Myocyte (in vitro differentiated cells): ENCODE results near the gene LYPD6B. TPM values are rescaled to one million over a fixed set of nuclear protein-coding genes. Genes with fewer than 3 reads are reported as not detected.
A peak's percentile ranks its signal among the peaks of the same experiment; 100 is the strongest.

Experiments used
- DNase-seq: peaks from one replicate; pipeline ENCODE4 v3.0.0-alpha.2; 2012; ENCODE audit warnings: low read depth
- total RNA-seq: library from RNA; depleted of rRNA; stranded (reverse); fragments of >200 nt; gene quantifications from 2 replicates; pipeline ENCODE4 v1.2.3, GENCODE V29; 2014

LYPD6B gene
- total RNA-seq, 1 donor from 2014 or later, result 1.7 TPM

DNA sequence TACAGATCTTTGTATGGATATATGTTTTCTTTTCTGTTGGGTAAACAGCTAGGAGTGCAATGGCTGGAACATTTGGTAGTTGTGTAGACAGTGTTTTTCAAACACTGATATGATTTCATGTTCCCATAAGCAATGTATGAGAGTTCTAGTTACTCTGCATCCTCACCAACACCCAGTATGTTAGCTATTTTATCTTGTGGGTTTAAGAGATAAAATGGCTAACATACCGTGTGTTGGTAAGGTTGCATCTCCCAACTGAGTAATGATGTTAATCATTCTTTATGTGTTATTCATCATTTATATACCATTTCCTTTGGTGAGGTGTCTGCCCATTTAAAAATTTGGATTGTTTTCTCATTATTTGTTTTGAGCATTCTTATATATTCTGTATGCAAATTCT, 65.7 kb downstream of the LYPD6B start:
- no peak for DNase-seq

DNA sequence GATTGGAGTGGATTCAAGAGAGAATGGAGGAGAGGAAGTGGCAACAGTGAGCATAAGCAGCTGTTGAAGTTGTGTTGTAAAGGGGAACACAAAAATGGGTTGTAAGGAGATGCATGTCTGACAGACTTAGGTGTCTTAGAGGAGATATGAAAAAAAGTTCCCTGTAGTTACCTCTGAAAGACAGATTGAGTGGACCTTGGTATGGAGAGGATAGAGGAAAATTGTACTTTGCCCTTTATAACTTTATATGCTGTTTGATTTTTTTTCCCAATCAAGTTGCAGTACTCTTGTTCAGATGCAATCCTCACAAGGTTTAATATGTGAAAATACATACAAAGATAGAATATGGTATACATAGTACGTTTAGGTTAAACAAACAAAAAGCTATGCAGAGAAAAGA, 73.6 kb downstream of the LYPD6B start:
- no peak for DNase-seq

DNA sequence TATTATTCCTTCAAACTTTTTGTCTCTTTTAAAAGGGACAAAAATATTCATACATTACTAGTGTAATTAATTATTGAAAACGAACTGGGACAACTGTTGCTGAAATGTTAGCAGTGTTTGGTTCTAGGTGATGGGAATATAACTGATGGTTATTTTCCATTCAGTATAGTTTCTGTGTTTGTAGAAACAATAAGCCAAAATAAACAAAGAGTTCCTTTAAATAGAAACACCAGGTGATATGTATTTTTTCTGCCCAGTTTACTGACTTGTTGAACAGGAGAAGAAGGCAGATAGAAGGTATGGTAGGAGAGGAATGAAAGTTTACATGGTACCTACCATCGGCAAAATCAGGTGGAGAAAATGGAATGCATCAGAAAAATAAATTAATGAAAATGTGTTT, 74.2 kb downstream of the LYPD6B start:
- DNase-seq, result no peak

DNA sequence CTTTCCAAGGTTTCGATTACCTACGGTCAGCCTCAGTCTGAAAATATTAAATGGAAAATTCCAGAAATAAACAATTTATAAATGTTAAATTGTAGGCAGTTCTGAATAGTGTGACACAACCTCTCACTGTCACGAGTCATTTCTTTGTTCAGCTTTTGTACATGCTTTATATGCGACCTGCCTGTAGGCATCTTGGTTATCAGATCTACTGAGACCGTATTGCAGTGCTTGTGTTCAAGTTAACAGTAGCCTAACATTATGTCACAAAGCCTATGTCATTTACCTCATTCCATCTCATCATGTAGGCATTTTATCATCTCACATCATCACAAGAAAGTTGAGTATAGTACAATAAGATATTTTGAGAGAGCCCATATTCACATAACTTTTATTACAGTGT, 77.3 kb downstream of the LYPD6B start:
- no peak for DNase-seq

DNA sequence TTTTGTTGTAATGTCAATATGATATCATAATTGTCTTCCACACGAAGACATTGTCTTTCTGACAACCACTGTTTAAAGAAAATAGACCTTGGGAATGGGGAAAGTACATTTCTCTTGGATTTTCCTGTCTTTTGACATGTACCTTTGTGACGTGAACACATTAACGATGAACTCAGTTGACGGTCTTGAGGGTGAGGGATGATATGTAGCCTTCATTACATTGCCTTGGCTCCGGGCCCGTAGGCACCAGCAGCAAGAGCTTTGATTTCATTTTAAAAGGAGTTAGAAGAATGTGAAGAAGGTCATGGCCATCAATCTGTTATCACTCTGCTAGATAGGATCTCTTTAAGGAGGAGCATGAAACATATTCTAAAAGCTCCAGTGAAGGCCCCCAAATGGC, 80.9 kb downstream of the LYPD6B start:
- DNase-seq, result no peak

DNA sequence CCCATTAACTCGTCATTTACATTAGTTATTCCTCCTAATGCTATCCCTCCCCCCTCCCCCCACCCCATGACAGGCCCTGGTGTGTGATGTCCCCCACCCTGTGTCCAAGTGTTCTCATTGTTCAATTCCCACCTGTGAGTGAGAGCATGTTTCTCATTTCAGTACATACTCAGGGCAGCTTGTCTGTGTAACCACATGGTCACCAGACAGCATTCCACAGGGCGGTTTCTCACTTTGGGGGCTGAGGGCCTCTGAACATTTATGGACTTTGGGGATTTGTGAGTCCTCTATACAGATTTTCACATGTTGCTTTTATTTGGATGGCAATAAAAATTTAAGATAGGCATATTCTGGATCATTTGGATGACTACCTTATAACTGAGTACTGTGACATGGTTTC, 84.0 kb downstream of the LYPD6B start:
- peak; percentile 37 for DNase-seq

DNA sequence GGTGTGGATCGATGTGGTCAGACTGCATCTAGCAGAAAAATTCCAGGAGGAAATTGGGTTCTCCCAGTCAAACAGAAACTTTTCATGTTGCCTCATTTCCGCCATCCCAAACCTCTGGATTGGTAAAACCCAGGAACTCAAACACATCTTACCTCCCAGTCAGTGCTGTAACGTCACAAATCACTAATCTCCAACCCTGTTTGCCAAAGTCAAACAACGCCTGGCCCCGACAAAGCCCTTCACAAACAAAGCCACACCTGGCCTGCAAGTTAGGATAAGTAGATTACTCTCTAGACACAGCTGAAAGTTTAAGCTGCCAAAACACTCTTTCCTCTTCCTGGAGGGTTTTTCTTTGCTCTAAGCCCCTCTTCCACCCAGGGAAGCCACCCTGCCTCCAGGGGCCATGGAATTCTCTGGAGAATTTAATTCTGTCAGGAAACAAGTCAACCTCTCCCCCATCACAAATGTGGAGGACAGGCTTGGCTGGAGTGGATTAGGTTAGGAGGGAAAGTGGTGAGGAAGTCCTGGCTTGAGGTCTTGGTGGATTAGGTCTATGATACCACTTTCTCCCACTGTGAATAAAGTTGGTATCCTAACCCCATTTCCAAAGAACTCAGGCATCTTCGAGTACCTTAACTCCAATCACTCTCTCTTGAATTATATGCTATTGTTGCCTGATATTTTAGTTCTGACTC, 86.7 kb downstream of the LYPD6B start:
- no peak for DNase-seq

DNA sequence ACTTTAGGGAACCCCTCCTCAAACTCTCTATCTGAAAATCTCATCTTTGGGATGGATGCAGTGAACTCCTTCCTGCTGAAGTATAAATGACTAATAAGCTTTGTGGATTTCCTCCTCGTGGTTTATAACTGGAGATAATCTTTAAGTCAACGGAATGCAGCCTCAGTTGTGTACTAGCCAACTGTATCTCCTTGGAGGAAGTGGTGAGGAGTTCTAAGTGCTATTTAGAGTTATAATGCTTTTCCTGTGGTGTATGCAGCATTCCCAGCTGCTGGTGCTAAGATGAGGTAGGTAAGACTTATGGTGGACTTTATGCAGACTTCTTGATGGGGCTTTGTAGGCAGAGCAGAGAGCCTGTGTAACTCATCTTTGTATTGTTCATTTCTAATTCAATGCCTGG, 90.9 kb downstream of the LYPD6B start:
- no peak for DNase-seq

DNA sequence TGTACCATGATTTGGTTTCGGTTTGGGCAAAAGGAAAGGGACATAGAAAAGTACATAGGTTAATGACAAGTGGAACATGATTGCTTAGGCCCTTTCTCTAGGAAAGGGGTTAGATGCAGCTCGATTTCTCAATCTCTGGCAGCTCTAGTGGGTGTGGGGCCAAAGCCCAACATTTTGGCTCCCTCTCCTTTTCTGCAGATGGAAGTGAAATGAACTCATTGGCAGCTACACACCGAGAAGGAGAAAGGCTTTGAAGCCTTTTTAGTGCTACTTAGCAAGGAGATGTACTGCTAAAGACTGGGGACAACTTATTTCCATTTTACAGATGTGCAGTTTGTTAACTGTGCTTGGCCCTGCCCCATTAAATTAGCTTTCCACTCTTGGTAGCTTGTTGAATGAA, 93.8 kb downstream of the LYPD6B start:
- no peak for DNase-seq

DNA sequence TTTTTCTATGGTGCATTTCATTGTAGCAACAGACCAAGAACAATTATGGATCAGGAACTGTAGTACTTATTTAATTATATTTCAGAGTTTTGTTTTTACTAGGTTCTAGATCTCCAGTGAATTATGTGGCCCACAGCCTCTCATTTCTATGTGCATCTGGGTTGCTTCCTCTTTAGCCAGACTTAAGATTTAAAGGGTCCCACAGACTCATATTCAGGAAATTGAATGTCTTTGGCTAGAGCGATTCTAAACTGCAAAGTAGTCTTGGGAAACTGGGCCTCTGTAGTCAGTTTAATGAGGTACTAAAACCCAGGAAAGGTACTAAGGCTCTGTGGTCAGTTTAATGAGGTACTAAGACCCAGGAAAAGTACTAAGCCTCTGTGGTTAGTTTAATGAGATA, 94.4 kb downstream of the LYPD6B start:
- no peak for DNase-seq

DNA sequence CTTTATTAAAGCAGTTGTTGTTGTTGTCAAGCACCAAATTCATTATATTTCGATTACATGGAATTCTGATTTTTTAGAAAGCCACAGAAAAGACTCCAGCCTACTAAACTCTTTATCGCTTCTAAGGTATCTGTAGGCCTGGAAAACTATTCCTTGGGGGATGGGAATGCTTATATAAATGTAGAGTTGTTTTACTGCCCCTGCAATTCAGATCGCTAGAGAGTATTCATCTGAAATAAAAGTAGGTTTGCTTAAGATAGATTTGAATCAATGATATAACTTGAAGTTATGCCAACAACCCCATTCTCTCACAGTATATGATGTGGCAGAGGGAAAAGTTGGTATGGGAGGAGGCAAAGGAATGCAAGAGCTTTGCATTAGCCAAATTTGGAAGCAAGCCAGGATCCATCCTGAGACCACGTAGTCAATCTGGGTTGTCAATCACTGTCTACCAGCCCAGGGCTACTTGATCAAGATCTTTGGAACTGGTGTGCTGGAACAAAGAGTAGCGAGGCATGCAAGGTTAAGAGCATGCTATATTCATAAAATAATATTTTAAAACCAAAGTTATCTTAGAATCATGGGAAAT, 95.9 kb downstream of the LYPD6B start:
- no peak for DNase-seq

DNA sequence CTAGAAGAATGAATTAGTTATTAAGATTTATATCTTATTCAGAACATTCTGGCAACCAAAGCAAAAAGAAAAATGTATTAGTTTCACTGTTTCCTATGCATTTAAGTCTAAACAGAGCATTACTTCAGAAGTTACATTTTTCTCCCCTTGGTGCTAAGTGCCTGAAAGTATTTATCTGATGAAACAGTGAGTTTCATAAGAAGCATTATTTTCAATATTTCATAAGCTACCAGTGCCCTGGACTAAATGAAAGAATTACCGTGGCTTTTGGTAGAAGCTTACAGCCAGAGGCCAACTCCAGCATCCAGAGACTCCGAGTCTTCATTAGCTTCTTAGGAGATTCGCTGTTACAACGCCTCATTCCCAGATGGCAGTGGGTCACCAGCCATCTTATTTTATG, 97.6 kb downstream of the LYPD6B start:
- DNase-seq, result no peak

DNA sequence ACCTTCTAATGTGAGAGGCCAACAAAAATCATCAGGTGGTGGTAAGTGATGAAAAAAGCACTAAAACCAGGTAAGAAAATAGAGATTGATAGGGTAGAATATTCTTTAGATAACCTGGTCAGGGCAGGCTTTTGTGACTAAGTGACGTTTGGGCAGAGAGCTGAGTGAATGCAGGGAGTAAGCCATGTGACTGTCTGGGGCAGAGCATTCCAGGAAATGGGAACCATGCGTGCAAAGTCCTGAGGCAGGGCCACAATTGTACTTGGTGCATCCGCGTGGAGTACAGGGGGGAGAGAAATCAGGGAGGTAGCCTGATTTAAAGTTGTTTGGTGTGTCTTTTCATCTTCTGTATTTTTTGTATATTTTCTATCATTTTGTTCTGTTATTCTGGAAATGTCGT, 102.5 kb downstream of the LYPD6B start:
- DNase-seq, result no peak

DNA sequence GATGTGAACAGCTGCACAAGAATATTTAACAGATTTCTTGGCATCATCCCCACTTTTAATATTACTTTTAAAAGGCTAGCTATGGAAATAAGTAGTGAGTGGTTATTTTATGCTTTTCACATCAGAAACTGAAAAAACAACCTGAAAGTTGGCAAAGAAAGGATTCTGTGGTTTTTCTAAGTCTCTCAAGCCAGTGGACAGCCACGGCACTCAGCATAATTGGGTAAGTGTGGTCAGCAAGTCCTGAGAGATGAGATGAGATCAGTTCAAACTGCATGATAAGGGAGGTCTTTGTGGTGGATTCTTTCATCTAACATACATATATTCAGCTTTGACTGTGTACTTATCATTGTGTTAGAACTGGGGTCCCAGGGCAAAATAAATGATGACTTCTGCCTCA, 105.2 kb downstream of the LYPD6B start:
- DNase-seq, result peak; percentile 59

DNA sequence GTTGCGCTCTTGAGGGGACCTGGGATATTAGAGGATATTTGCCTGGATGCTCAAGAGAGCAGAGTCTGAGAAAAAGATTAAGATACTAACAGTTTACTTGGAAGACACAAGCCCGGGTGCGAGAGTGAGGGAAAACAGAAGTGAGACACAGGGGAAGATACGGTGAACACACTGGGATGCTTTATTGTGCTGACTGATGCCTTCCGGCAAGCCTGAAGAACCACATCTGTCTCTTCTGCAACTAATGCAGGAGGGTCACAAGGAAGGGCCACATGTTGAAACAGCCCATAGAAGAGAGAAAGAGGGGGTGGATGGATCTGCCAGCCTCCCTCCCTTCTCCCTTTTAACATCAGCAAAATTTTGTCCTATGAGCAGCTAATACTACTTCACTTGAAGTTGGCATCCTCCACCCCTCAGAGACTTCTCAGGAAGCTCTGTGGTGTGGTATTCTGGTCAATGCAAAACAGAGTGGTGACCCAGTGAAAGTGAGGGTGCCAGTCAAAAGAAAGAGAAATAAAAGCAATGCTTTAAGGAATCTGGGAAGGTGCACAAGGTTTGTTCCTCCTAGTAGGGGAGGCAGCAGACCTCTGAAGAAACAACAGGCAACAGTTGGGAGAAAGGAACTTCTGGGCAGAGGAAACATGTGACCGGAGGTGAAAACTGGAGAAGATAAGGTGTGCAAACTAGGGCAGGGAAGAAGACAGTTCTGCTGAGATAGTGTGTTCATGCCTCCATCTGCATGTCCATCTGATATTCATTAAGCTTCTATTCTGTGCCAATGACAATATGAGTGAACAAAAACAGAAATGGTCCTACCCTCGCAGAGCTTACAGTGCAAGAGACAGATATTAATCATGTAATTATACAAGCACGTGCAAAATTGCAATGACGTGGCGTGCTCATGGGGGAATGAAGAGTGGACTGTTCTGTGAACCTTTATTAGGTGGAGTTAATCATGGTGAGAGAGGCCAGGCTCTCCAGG, 107.1 kb downstream of the LYPD6B start:
- no peak for DNase-seq

DNA sequence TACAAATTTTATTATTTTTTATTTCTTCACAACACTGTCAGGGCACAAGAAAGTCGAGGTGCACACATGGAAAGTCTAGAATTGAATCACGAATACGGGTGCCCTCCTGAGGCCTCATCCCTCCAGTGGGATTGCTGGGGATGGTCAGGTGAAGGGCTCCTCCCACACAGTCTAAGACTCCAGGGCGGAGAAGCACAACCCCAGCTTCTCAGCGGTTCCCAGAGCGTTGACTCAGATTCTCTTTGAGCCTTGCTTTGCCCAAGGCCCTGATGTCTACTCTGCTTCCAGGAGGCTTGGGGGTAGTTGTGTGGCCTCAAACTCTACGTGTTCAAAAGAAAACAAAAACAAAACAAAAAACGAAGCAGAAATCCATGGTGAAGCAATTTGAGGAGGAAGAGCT, 108.4 kb downstream of the LYPD6B start:
- DNase-seq, result no peak

DNA sequence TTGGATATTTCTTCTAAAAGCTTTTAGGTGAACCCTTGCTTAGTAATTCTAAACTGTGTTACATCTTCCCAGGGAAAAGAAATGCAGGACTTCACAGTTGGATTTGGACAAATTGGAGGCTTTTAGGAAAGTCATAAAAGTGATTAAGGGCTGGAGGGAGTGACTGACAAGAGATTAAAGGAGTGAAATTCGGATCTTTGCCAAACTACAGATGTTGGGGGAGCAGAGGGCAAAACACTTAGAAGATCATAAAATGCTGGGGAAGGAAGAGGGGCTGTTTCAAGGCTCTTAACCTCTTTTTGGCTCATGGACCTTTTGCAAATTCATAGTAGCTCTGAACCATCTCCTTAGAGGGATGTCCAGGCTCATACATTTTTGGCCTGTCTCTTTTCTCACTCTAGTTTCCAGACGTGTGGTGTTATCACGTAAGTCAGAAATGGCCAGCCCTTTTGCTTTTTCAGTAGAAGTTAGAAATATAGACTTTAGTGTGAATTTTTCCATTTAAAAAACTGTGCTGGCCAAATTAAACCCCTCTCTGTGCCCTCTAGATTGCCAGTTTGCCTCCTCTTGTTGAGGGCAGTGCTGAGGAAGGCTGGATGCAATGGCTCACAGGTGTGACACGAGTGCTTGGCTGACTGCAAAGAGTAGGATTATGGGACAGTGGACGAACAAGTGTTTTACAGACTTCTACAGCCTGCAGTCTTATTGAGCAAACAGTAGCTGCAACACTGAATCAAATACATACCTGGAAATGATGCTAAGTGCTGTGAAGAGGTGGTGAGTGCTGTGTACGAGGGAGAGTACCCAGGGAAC, 109.9 kb downstream of the LYPD6B start:
- no peak for DNase-seq

DNA sequence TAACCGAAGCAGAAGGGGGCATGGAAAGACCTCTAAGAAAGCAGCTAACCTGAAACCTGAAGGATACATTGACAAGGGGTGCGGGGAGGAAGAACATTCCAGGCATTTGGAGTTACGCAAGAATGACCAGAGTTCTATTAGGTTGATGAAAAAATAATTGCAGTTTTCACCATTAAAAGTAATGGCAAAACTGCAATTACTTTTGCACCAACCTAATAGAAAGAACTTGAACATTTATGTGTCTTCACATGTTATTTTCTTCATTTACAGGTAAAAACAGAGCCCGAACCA, 110.5 kb downstream of the LYPD6B start:
- no peak for DNase-seq

DNA sequence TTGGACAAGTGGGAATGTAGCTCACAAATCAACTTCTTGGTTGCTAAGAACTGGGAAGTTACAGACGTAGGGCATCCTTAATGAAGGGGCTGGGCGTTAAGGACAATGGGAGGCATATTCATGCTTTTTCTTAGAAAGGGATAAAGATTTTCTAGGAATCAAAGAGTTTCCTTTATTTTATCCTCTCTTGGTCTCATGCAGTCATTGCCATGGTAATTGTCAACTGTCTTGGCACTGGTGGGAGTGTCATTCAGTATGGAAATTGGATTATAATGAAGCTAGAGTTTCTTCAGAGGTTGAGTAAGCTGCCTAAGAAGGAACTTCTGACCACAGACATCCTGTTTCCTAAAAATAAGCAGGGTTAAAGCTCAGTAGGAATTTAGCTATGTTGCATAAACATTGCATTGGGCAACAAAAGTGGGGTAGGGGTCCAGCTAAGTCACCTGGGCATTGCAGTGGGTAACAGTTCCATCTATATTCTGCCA, 114.0 kb downstream of the LYPD6B start:
- DNase-seq, result peak; percentile 35

DNA sequence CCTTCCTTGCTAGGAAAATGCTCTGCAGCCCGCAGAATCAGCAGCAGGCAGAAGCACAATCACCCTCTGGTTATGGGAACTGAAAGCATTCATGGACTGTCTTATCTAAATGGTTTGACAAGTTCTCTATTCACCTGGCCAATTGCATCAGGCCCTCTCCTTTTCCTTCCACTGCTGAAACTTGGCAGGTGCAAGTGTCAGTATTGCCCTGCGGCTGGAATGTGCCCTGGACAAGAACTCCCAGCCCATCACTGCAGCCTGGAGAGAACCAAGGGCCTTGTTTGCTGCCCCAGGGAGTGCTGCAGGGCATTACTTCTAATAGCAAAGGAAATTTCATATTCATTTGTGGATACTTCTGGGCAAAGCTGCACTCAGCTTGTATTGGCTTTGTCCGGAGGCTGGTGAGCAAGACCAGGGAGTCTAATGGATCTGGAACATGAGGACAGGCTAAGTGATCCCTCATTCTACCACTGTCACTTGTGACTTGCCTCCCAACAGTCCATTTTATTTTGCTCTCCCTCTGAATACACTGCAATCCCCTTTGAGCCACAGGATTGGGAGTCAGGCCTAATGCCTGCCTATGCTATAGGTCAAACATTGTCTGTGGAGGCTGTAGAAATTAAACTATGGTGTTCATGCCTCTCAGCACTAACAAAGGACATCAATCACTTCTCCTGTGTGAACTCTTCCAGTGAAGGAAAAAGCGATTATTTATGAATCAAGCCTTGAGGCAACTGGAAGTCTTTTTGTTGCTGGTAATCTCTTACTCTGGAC, 116.9 kb downstream of the LYPD6B start:
- DNase-seq, result no peak

DNA sequence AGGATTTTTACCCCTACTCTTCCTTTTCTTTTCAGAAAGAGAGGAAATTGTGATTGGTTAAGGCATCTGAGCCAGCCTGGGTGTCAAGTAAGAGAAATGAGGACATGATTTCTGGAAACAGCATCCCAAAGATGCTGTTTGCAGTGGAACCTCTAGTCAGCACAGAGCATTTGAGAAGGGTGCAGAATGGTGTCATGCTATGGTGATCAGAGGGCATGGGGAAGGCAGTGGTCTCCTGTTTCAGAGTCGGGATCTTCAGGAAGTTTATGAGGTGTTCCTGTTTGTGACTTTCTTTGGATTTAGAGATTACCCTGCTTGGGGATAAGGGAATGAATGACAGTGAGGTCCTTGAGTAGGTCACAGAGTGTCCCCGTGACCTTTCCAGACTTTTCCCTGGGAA, 117.5 kb downstream of the LYPD6B start:
- DNase-seq, result no peak
